Endodermal cell (in vitro differentiated cells): ENCODE data around the gene DCD. TPM values are rescaled to one million over a fixed set of nuclear protein-coding genes. Genes with fewer than 3 reads are reported as not detected.

Experiments used
- DNase-seq: peaks from one replicate; pipeline ENCODE4 v3.0.0-alpha.2; 2017
- H3K27ac ChIP-seq: 2 replicates; pipeline ENCODE4 v1.5.1; 2013; ENCODE audit warnings: mild to moderate bottlenecking, low read depth, low read length, moderate library complexity
- H3K27me3 ChIP-seq: 2 replicates; pipeline ENCODE4 v1.6.1; 2013; ENCODE audit warnings: mild to moderate bottlenecking, low read length, moderate library complexity; ENCODE audit not compliant: insufficient read depth, control insufficient read depth, poor library complexity, severe bottlenecking
- H3K36me3 ChIP-seq: 2 replicates; pipeline ENCODE4 v1.7.0; 2013; ENCODE audit warnings: mild to moderate bottlenecking, low read length, moderate library complexity; ENCODE audit not compliant: control insufficient read depth, insufficient read depth
- H3K4me1 ChIP-seq: one replicate; pipeline ENCODE4 v1.7.0; 2013; ENCODE audit warnings: low read length; ENCODE audit not compliant: control insufficient read depth, insufficient read depth
- H3K4me3 ChIP-seq: 2 replicates; pipeline ENCODE4 v1.5.1; 2013; ENCODE audit warnings: mild to moderate bottlenecking, low read length, moderate library complexity
- H3K9ac ChIP-seq: 2 replicates; pipeline ENCODE4 v1.6.1; 2013; ENCODE audit warnings: mild to moderate bottlenecking, low read length, moderate library complexity; ENCODE audit not compliant: poor library complexity, severe bottlenecking; ENCODE audit errors: extremely low read depth
- H3K9me3 ChIP-seq: 2 replicates; pipeline ENCODE4 v1.6.1; 2013; ENCODE audit warnings: mild to moderate bottlenecking, low read length, moderate library complexity; ENCODE audit not compliant: control insufficient read depth
- H3K27ac Mint-ChIP-seq: 2 replicates; pipeline ENCODE4 v1.8.0; 2020; ENCODE audit warnings: mixed read lengths
- H3K27me3 Mint-ChIP-seq: 2 replicates; pipeline ENCODE4 v1.8.0; 2021; ENCODE audit warnings: mild to moderate bottlenecking, mixed read lengths; ENCODE audit not compliant: insufficient read depth
- H3K36me3 Mint-ChIP-seq: 2 replicates; pipeline ENCODE4 v1.8.0; 2020; ENCODE audit warnings: low read depth, mixed read lengths
- H3K4me1 Mint-ChIP-seq: 2 replicates; pipeline ENCODE4 v1.8.0; 2020; ENCODE audit warnings: mixed read lengths
- H3K4me3 Mint-ChIP-seq: 2 replicates; pipeline ENCODE4 v1.8.0; 2020; ENCODE audit warnings: mild to moderate bottlenecking, moderate library complexity, mixed read lengths
- H3K9me3 Mint-ChIP-seq: 2 replicates; pipeline ENCODE4 v1.8.0; 2020; ENCODE audit warnings: mild to moderate bottlenecking, mixed read lengths
- CTCF ChIP-seq: fragments of 200-600 bp; sonication (generic); conservative IDR thresholded peaks from 2 replicates; pipeline ENCODE4 v1.5.0; 2021; ENCODE audit warnings: antibody characterized with exemption, mild to moderate bottlenecking
- WGBS, 2 experiments: methylation state at CpG; one replicate each; pipeline versions ENCODE4 v1.1.5 to v1.1.7; 2013; ENCODE audit warnings: missing lambda C conversion rate in 2 of 2, mixed read lengths in 1 of 2; ENCODE audit not compliant: insufficient coverage in 1 of 2, insufficient read length in 1 of 2; 5-methylcytosine and 5-hydroxymethylcytosine counted together
- total RNA-seq, 2 donors: library from RNA; stranded (reverse); fragmentation: NEBNext Ultra II Directional in 1 of 2; extraction: Animal tissue kit (Norgen Biotek cat#: 25700) in 1 of 2; gene quantifications; 2 replicates in 1 of 2; 3 replicates in 1 of 2; pipeline ENCODE4 v1.2.1, GENCODE V29; 2021

DCD gene
- total RNA-seq, 2 donors from 2014 or later = not detected

- Histone ChIP-seq H3K27me3 (peaks cover 94% of the 10 kb centered on the region), H3K27ac (no peak overlapping the region), H3K9me3 (no peaks in the 10 kb centered on the region), H3K4me1 (no peaks in the 10 kb centered on the region), H3K36me3 (no peaks in the 10 kb centered on the region), H3K4me3 (no peak overlapping the region), H3K9ac (no peak overlapping the region)
- Mint-ChIP-seq H3K36me3 (no peaks in the 10 kb centered on the region), H3K4me1 (no peaks in the 10 kb centered on the region), H3K27me3 (peaks cover 29% of the 10 kb centered on the region), H3K4me3 (no peak overlapping the region), H3K9me3 (no peaks in the 10 kb centered on the region), H3K27ac (no peak overlapping the region)
- no peak for DNase-seq
- no peak for TF ChIP-seq CTCF
- WGBS, 2 experiments = 92 to 94% methylated on average over 4 to 5 of the region's 5 CpGs
Observed at GRCh38 chr12:54650889-54651288, 2.7 kb upstream of the DCD start.

GRCh38 chr12:54650409-54650808 is 2.2 kb upstream of the DCD start:
- peaks cover 99% of the 10 kb centered on the region for H3K27me3 ChIP-seq
- Mint-ChIP-seq H3K27ac (no peak overlapping the region), H3K36me3 (no peaks in the 10 kb centered on the region), H3K4me3 (no peak overlapping the region), H3K9me3 (no peaks in the 10 kb centered on the region), H3K27me3 (peaks cover 33% of the 10 kb centered on the region), H3K4me1 (no peaks in the 10 kb centered on the region)
- no peaks in the 10 kb centered on the region for H3K4me1 ChIP-seq
- no peak for TF ChIP-seq CTCF
- 62 to 83% methylated on average over 3 to 4 of the region's 4 CpGs for WGBS, 2 experiments
- no peak for DNase-seq
- no peaks in the 10 kb centered on the region for H3K36me3 ChIP-seq
- no peak overlapping the region for H3K9ac ChIP-seq
- H3K4me3 ChIP-seq = no peak overlapping the region
- no peak overlapping the region for H3K27ac ChIP-seq
- H3K9me3 ChIP-seq = no peaks in the 10 kb centered on the region

- 74% methylated on average over 1 of the region's 1 CpG; no CpG with 5 or more reads in 1 of the 2 experiments for WGBS, 2 experiments
- no peaks in the 10 kb centered on the region for H3K4me1 Mint-ChIP-seq
- H3K9me3 Mint-ChIP-seq = no peaks in the 10 kb centered on the region
- Histone ChIP-seq H3K9me3 (no peaks in the 10 kb centered on the region), H3K9ac (no peak overlapping the region), H3K4me3 (no peak overlapping the region), H3K4me1 (no peaks in the 10 kb centered on the region), H3K27me3 (peaks cover 99% of the 10 kb centered on the region), H3K27ac (no peak overlapping the region), H3K36me3 (no peaks in the 10 kb centered on the region)
- H3K27ac Mint-ChIP-seq = no peak overlapping the region
- no peak for TF ChIP-seq CTCF
- DNase-seq = no peak
- H3K36me3 Mint-ChIP-seq = no peaks in the 10 kb centered on the region
- H3K4me3 Mint-ChIP-seq = no peak overlapping the region
- H3K27me3 Mint-ChIP-seq = peaks cover 39% of the 10 kb centered on the region
Observed at GRCh38 chr12:54649825-54650224, 1.7 kb upstream of the DCD start.
